ENCODE data around the gene GAB2.
A peak's percentile ranks its signal among the peaks of the same experiment; 100 is the strongest.
"Not testable (repeated sequence)": the region's sequence is repeated elsewhere in the genome, so short reads cannot be mapped to it uniquely, and the experiment has no call there.

GAB2 gene

GRCh38 chr11:78274739-78275138 lies 142.9 kb downstream of the GAB2 start:
- no peak for DNase-seq

- not testable (repeated sequence) for DNase-seq
Measured at GRCh38 chr11:78272625-78273269, 144.9 kb downstream of the GAB2 start.

- DNase-seq = not testable (repeated sequence)
Measured at GRCh38 chr11:78271801-78272200, 145.8 kb downstream of the GAB2 start.

GRCh38 chr11:78270971-78271370 lies 146.6 kb downstream of the GAB2 start:
- no peak for DNase-seq

GRCh38 chr11:78269806-78270205 lies 147.8 kb downstream of the GAB2 start:
- no peak for DNase-seq

- DNase-seq = no peak
Measured at GRCh38 chr11:78268591-78269410, 148.8 kb downstream of the GAB2 start.

GRCh38 chr11:78266451-78266850 lies 151.2 kb downstream of the GAB2 start:
- DNase-seq = no peak

GRCh38 chr11:78265326-78265725 lies 152.3 kb downstream of the GAB2 start:
- no peak for DNase-seq

- DNase-seq = no peak
Measured at GRCh38 chr11:78262691-78263090, 154.9 kb downstream of the GAB2 start.

GRCh38 chr11:78262238-78262637 lies 155.4 kb downstream of the GAB2 start:
- no peak for DNase-seq

GRCh38 chr11:78261828-78262227 lies 155.8 kb downstream of the GAB2 start:
- DNase-seq = no peak

- DNase-seq = no peak
Measured at GRCh38 chr11:78261367-78261766, 156.3 kb downstream of the GAB2 start.

GRCh38 chr11:78259777-78260487 lies 157.7 kb downstream of the GAB2 start:
- no peak for DNase-seq

GRCh38 chr11:78257654-78258053 lies 160.0 kb downstream of the GAB2 start:
- no peak for DNase-seq

GRCh38 chr11:78256962-78257361 lies 160.7 kb downstream of the GAB2 start:
- peak; percentile 63 for DNase-seq

GRCh38 chr11:78255919-78256318 lies 161.7 kb downstream of the GAB2 start:
- no peak for DNase-seq

- no peak for DNase-seq
Measured at GRCh38 chr11:78254268-78254667, 163.4 kb downstream of the GAB2 start.

- DNase-seq = no peak
Measured at GRCh38 chr11:78253797-78254196, 163.8 kb downstream of the GAB2 start.

- no peak for DNase-seq
Measured at GRCh38 chr11:78251083-78251775, 166.4 kb downstream of the GAB2 start.

- no peak for DNase-seq
Measured at GRCh38 chr11:78250099-78250498, 167.5 kb downstream of the GAB2 start.

- no peak for DNase-seq
Measured at GRCh38 chr11:78248903-78249302, 168.7 kb downstream of the GAB2 start.

GRCh38 chr11:78248191-78248590 lies 169.4 kb downstream of the GAB2 start:
- no peak for DNase-seq
